ENCODE measurements around the gene RCOR3. TPM values are rescaled to one million over a fixed set of nuclear protein-coding genes. Genes with fewer than 3 reads are reported as not detected.
"Not testable (repeated sequence)": the region's sequence is repeated elsewhere in the genome, so short reads cannot be mapped to it uniquely, and the experiment has no call there.

Gene RCOR3
- polyA plus RNA-seq (2013, experiment 1 of 2; ENCODE audit: insufficient read length): 22.7 TPM
- 24.7 TPM for polyA plus RNA-seq (2013, experiment 2 of 2; ENCODE audit: insufficient read length)

DNA sequence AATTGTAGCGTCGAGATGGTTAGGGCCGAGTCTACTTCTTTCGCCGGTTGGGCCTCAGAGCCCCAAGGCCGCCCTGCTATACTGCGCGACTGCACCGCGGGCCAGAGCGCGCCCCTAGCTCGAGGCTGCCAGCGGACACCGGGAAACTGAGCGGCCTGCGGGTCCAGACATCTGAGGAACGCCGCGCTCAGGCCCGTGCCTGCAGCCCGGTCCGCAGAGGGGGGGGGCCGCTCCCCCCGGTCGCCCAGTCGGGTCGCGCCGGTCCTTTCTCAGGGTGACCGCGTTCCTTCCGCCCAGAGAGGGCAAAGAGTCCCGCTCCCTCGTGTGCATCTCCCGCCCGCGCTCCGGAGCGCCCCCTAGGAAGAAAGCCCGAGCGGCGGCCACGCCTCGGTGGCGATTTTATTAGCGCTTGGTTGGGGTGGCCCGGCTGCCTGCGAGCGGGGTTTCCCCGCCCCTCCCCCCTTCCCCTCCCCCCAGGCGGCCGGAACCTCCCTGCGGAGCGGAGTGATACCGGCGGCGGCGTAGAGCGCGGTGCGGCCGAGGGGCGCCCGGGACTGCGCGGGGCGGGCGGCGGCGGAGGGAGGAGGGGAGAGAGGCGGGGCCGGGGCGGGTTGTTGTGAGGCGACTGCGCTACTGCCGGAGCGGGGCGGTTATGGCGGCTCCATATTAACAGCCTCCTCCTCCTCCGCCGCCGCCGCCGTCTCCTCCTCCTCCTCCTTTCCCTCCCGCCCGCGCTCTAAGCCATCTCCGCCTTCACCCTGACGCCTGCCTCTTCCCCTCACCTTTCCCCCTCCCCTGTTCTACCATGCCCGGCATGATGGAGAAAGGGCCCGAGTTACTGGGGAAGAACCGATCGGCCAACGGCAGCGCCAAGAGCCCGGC, at the start of gene RCOR3:
RCOR3 (plus strand) TSS at position 611 of the 882 bp plus-strand sequence; CDS start at position 806, 195 bp downstream.
- DNase-seq: peak; percentile 94

DNA sequence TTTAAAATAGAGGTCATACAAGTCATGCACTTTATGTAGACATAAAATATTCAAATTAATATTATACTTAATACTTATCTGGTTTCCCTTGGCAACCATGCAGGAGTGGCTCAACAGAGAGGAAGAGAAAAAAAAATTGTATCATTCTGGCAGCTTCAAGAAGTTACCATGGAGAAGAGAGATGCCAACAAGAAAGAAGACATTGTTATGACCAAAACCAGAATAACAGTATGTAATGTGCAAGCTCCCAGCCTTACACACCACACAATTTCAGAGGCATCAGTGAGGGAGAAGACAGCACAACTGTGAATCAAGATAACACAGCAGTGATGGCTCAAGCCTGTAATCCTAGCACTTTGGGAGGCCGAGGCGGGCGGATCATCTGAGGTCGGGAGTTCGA, 49.1 kb upstream of the RCOR3 start:
- DNase-seq: no peak

DNA sequence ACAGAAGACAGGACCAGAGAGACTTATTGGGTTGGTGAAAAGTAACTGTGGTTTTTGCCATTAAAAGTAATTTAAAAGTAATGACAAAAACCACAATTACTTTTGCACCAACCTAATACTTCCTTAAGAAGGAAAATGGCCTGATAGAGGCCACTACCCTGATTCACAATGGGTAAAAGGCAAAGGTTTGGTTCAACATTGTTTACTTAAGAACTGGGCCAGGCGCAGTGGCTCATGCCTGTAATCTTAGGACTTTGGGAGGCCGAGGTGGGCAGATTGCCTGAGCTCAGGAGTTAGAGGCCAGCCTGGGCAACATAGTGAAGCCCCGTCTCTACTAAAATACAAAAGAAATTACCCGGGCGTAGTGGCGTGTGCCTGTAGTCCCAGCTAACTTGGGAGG, 48.2 kb upstream of the RCOR3 start:
- DNase-seq: no peak

DNA sequence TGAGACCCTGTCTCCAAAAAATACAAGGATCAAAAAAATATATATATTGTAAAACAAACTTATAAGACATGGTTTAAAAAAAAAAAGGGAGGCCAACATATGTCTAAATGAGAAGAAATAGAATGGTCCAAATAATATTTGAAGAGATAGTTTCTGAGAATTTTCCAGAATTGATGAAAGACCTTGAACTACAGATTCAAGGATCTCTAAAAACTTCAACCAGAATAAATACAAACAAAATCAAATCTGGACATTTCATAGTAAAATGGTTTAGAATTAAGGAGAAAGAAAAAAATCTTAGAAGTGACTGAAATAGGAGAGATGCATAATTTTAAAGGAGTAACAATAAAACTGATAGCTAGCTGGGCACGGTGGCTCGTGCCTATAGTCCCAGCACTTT, 45.5 kb upstream of the RCOR3 start:
- no peak for DNase-seq

DNA sequence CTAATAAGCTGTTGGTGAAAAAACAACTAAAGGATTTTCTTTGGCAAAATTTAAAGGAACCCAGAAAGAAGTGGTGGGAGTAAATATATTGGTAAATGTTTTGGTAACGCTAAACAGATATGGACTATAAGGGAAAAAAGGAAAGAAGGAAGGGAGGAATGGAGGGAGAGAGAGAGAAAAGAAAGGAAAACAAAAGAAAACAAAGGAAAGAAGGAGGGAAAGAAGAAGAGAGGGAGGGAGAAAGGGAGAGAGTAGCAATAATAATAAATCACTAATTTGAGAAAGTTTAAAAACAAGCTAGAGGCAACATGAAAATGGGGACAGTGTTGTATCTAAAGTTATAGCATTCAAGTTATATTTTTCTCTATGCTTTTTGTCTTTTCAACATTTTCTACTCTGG, 43.6 kb upstream of the RCOR3 start:
- no peak for DNase-seq

DNA sequence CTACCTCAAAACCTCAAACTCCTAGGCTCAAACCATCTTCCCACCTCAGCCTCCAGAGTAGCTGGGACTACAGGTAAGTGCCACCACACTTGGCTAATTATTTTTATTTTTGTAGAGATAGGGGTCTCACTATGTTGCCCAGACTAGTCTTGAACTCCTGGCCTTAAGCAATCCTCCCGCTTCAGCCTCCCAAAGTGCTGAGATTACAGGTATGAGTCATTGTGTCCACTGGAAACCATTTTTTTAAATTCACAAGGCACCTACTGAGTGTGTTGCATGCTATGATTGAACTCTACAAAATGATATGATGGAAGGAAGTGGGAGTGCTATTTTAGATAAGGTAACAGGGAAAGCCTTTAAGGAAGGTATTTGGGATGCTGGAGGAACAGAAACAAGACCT, 41.8 kb upstream of the RCOR3 start:
- DNase-seq: no peak

DNA sequence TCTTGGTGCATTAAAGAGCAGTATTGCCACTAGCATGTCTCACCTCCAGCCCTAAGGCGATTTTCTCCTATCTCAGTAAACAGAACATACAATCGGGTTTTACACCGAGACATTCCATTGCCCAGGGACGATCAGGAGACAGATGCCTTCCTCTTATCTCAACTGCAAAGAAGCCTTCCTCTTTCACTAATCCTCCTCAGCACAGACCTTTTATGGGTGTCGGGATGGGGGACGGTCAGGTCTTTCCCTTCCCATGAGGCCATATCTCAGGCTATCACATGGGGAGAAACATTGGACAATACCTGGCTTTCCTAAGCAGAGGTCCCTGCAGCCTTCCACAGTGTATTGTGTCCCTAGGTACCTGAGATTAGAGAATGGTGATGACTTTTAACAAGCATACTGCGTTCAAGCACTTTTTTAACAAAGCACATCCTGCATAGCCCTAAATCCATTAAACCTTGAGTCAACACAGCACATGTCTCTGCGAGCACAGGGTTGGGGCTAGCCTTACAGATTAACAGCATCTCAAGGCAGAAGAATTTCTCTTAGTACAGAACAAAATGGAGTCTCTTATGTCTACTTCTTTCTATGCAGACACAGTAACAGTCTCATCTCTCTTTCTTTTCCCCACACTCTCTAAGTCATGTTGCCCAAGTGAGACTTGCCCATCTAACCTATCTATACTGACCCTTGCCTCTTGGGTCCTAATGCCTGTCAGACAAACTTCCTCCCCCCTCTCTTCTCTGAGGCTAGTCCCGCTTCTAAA, 36.5 kb upstream of the RCOR3 start:
- not testable (repeated sequence) for DNase-seq

DNA sequence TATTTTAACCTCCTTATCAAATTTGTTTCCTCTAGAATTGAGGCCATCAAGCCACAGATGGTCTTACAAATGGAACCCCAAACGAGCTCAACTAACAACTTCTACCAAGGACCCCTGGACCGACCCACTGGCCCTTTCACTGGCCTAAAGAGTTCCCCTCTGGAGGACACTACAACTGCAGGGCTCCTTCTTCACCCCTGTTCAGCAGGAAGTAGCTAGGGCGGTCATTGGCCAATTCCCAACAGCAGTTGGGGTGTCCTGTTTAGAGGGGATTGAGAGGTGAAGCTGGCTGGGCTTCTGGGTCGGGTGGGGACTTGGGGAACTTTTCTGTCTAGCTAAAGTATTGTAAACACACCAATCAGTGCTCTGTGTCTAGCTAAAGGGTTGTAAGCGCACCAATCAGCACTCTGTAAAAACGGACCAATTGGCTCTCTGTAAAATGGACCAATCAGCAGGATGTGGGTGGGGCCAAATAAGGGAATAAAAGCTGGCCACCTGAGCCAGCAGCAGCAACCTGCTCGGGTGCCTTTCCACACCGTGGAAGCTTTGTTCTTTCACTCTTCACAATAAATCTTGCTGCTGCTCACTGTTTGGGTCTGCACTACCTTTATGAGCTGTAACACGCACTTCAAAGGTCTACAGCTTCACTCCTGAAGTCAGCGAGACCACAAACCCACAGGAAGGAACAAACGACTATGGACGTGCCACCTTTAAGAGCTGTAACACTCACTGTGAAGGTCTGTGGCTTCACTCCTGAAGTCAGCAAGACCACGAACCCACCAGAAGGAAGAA, 30.4 kb upstream of the RCOR3 start:
- not testable (repeated sequence) for DNase-seq

DNA sequence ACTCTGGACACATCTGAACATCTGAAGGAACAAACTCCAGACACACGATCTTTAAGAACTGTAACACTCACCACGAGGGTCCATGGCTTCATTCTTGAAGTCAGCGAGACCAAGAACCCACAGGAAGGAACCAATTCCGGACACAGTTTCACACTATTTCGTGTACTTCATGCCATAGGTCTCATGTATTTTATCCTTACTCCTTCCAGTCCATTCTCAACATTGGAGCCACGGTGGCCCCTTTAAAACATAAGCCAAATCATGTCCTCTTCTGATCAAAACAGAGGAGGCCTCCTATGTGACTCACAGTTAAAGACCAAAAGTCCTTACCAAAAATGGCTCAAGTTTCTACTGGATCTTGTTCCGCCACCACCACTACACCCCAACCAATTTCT, 29.8 kb upstream of the RCOR3 start:
- DNase-seq: no peak

DNA sequence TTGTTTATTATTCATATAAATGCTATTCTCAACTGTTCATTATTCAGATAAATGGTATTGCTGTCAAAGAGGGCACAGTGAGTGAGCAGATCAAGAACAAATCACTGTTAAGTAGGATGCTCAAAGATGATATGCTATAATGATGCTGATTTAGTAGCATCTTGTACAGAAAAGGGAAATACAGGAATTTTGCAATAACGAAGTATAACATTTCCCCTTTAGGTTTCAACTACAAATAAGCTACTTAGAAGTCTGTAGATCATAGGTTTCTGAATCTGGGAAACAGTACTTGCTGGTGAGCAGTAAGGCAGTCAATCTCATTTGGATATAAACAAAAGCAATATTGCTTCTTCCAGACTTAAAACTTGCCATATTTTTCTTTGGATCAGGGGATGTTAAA, 27.3 kb upstream of the RCOR3 start:
- no peak for DNase-seq

DNA sequence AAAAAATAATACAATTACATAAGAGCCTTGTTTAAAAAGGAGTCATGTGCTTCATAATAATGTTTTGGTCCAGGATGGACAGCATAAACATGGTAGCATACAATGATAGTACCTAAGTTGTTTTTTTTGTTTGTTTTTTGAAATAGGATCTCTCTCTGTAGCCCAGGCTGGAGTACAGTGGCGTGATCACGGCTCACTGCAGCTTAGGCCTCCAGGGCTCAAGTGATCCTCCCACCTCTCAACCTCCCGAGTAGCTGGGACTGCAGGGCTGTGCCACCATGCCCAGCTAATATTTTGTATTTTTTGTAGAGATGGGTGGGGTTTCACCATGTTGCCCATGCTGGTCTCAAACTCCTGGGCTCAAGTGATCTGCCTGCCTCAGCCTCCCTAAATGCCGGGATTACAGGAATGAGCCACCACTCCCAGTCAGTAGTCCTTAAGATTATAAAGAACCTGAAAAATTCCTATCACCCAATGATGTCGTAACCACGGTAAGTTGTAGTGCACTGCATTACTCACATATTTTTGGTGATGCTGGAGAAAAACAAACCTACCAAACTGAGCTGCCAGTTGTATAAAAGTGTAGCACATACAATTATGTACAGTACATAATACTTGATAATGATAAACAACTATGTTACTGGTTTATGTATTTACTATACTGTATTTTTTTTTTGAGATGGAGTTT, 22.4 kb upstream of the RCOR3 start:
- DNase-seq: peak; percentile 45

DNA sequence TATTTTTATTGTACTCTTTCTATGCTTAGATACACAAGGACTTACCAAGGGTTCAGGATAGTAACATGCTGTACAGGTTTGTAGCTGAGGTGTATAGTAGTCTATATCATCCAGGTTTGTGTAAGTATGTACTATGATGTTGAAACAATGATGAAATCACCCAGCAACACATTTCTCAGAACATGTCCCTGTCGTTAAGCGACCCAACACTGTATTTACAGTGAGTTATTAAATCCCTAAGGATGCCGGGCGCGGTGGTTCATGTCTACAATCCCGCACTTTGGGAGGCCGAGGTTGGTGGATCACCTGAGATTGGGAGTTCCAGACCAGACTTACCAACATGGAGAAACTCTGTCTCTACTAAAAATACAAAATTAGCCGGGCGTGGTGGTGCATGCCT, 21.6 kb upstream of the RCOR3 start:
- DNase-seq: no peak

DNA sequence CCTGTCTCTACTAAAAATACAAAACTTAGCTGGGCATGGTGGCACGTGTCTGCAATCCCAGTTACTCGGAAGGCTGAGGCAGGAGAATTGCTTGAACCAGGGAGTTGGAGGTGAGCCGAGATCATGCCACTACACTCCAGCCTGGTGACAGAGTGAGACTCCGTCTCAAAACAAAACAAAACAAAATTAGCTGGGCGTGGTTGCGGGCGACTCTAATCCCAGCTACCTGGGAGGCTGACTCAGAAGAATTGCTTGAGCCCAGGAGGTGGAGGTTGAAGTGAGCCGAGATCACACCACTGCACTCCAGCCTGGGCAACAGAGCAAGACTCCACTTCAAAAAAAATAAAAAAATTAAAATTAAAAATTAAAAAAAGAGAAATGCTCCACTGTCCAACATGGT, 18.6 kb upstream of the RCOR3 start:
- DNase-seq: not testable (repeated sequence)

DNA sequence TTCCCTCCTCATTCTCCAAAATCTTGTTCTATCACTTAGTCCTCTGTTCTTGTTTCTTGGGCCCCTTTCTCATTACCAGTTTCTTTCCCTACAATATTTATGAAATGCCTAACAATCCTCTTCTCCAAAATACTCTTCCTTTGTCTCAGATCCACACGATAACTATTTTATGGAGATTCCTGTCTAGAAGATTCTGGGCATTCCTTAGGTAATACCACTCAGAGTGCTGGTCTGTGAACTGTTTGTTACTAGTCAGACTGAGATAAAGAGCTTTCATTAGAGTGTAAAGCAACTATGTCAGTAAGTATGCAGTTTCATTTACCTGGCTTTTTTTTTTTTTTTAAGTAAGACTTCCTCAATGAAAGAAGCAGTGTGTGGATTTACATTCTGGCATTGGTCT, 18.1 kb upstream of the RCOR3 start:
- no peak for DNase-seq

DNA sequence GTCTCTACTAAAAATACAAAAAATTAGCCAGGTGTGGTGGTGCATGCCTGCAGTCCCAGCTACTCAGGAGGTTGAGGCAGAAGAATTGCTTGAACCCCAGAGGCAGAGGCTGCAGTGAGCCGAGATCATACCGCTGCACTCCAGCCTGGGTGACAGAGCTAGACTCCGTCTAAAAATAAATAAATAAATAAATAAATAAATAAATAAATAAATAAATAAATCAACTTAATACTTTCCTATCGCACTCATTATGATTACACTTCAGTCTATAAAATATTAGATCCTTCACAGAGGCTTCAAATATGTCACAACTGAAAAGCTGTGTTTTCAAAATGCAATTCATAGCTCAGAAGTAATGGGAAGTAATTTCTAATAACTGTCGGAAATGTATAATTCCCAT, 15.5 kb upstream of the RCOR3 start:
- not testable (repeated sequence) for DNase-seq

DNA sequence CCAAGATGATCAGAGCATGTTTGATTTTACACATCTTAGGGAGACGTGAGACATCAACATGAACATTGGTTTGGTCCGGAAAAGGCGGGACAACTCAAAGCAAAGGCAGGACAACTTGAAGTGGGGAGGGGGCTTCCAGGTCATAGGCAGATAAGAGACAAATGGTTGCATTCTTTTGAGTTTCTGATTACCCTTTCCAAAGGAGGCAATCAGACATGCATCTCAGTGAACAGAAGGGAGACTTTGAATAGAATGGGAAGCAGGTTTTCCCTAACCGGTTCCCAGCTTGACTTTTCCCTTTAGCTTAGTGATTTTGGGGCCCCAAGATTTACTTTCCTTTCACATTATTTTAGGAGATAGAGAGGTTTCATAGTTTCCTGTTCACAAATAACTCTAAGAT, 12.6 kb upstream of the RCOR3 start:
- DNase-seq: not testable (repeated sequence)

DNA sequence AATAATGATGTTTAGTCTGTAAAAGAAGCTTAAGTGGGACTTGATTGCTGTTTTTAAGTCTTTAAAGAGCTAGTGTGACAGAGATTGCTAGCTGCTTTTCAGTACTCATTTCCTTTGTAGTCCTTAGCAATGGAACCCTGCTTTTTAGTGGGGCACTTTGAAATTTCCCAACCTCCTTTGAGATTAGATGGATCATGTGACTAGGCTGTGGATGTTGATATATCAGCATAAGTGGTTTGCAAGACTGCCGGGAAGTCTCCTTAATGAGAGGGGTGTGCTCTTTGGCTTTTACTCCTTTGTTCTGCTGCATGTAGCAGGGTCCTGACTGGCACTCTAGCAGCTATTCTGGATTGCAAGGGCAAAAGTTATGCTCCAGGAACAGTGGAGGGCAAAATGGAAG, 11.2 kb upstream of the RCOR3 start:
- no peak for DNase-seq

DNA sequence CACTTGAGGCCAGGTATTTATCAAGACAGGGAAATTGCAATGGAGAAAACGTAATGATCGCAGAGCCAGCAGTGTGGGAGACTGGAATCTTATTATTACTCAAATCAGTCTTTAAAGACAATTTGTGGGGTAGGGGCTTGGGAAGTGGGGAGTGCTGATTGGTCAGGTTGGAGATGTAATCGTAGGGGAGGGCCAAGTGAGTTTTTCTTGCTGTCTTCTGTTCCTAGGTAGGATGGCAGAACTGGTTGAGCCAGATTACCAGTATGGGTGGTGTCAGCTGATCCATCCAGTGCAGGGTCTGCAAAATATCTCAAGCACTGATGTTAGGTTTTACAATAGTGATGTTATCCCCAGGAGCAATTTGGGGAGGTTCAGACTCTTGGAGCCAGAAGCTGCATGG, 9.6 kb upstream of the RCOR3 start:
- not testable (repeated sequence) for DNase-seq

DNA sequence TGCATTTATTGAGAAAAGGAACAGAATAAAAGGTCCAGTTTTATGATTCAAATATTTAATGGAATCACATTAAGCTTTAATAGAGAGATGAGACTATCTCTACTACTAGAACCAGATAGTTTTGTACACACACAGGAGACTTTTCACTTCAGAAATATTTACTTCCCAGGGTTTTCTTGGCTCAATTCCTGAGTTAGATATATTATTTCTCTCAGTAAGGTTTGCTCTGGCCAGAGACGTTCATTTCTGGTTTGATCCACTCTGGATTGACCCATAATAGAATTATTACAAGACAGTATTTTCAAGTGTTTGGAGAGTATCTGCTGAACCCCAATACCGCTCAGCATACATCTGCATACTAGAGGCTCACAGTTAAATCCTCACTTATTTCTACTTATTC, 1.3 kb upstream of the RCOR3 start:
- peak; percentile 22 for DNase-seq

DNA sequence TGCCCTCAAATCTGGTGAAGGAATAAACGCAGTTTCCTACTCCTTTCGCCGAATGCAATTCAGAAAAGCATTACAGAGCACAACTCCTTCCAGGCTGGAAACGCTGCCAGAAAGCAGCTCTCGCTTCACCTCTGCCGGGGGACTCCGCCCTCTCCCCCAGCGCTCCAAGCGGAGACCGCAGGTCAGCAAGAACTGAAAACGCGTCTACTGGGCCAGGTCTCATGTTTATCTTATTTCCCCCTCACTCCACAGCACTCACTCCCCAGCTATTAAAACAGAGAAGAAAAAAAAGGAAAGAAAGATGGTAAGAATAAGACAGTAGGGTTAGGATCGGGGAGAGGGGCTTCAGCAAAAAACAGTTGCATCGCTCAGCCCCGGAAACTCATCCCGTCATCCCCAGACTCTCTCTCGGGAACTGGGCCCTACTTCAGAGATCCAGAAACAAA, 833 bp upstream of the RCOR3 start:
- peak; percentile 70 for DNase-seq

DNA sequence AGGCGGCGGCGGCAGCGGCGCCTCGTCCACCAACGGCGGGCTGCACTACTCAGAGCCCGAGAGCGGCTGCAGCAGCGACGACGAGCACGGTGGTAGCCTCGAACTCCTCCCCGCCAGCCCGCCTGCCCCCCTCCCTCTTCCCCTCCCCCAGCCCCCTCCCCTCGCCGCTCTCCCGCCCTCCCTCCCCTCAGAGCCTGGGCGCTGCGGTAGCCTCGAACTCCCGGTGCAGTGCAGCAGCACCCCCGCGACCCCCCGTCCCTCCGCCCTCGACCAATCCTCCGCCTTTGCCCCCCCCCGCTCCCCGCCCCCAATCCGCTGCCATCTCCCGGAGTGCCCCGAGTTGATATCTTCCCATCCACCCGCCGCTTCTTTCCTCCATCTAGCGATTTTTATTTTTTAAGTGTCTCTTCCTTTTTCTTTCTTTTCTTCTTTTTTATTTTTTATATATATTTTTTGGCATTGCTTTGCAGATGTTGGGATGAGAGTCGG, 516 bp downstream of the RCOR3 start:
- DNase-seq: no peak

Data from fibroblast of skin of back (primary cell).